Mesodermal cell (in vitro differentiated cells): ENCODE measurements around the gene APOL6.
"Not testable (repeated sequence)": the region's sequence is repeated elsewhere in the genome, so short reads cannot be mapped to it uniquely, and the experiment has no call there.

ENCODE experiments used
- H3K27ac ChIP-seq: 2 replicates; pipeline ENCODE4 v1.7.0; 2013; ENCODE audit warnings: mild to moderate bottlenecking, low read depth, low read length, moderate library complexity; ENCODE audit not compliant: severe bottlenecking
- H3K36me3 ChIP-seq: 2 replicates; pipeline ENCODE4 v1.7.1; 2013; ENCODE audit warnings: mild to moderate bottlenecking, low read length, moderate library complexity; ENCODE audit not compliant: control insufficient read depth, insufficient read depth
- H3K4me1 ChIP-seq: one replicate; pipeline ENCODE4 v1.7.1; 2013; ENCODE audit warnings: mild to moderate bottlenecking, low read length; ENCODE audit not compliant: insufficient read depth, control insufficient read depth, poor library complexity, severe bottlenecking
- H3K4me3 ChIP-seq: 2 replicates; pipeline ENCODE4 v1.7.0; 2013; ENCODE audit warnings: low read length, control low read depth, mild to moderate bottlenecking; ENCODE audit not compliant: insufficient read depth, poor library complexity, severe bottlenecking; ENCODE audit errors: extremely low read depth
- H3K9me3 ChIP-seq: 2 replicates; pipeline ENCODE4 v1.7.1; 2013; ENCODE audit warnings: mild to moderate bottlenecking, low read length, moderate library complexity; ENCODE audit not compliant: control insufficient read depth
- WGBS, 2 experiments: methylation state at CpG; one replicate each; pipeline ENCODE4 v1.1.5; 2013; ENCODE audit warnings: missing lambda C conversion rate in 2 of 2; ENCODE audit not compliant: insufficient coverage in 2 of 2; 5-methylcytosine and 5-hydroxymethylcytosine counted together

Gene APOL6

GRCh38 chr22:35657571-35658312 is 9.5 kb downstream of the APOL6 start:
- Histone ChIP-seq H3K36me3 (no peaks in the 10 kb centered on the region), H3K27ac (no peak overlapping the region), H3K4me1 (no peaks in the 10 kb centered on the region), H3K4me3 (no peak overlapping the region), H3K9me3 (peaks cover 6% of the 10 kb centered on the region)
- 78 to 91% methylated on average over 1 to 3 of the region's 5 CpGs for WGBS, 2 experiments

- Histone ChIP-seq H3K4me3 (no peak overlapping the region), H3K4me1 (no peaks in the 10 kb centered on the region), H3K27ac (no peak overlapping the region), H3K9me3 (peaks cover 12% of the 10 kb centered on the region), H3K36me3 (no peaks in the 10 kb centered on the region)
- 91 to 95% methylated on average over 1 to 2 of the region's 2 CpGs for WGBS, 2 experiments
Observed at GRCh38 chr22:35660291-35661127, 12.3 kb downstream of the APOL6 start.

GRCh38 chr22:35661464-35661863 is 13.2 kb downstream of the APOL6 start:
- H3K9me3 ChIP-seq, result peaks cover 10% of the 10 kb centered on the region
- H3K4me3 ChIP-seq, result no peak overlapping the region
- no peak overlapping the region for H3K27ac ChIP-seq
- H3K4me1 ChIP-seq, result no peaks in the 10 kb centered on the region
- no peaks in the 10 kb centered on the region for H3K36me3 ChIP-seq
- 83% methylated on average over 1 of the region's 2 CpGs; no CpG with 5 or more reads in 1 of the 2 experiments for WGBS, 2 experiments

- H3K36me3 ChIP-seq, result no peaks in the 10 kb centered on the region
- no peak overlapping the region for H3K4me3 ChIP-seq
Observed at GRCh38 chr22:35662914-35663313, 14.7 kb downstream of the APOL6 start.

GRCh38 chr22:35663371-35663770 is 15.1 kb downstream of the APOL6 start:
- Histone ChIP-seq H3K4me3 (no peak overlapping the region), H3K9me3 (peaks cover 22% of the 10 kb centered on the region), H3K27ac (no peak overlapping the region), H3K4me1 (no peaks in the 10 kb centered on the region), H3K36me3 (no peaks in the 10 kb centered on the region)
- WGBS, 2 experiments, result no CpG with 5 or more reads among the region's 3 CpGs

More at GRCh38 chr22:35662914-35663313, 14.7 kb downstream of the APOL6 start:
- 100% methylated on average over 1 of the region's 2 CpGs; no CpG with 5 or more reads in 1 of the 2 experiments for WGBS, 2 experiments
- Histone ChIP-seq H3K27ac (no peak overlapping the region), H3K4me1 (no peaks in the 10 kb centered on the region), H3K9me3 (peaks cover 17% of the 10 kb centered on the region)

GRCh38 chr22:35664955-35665587 is 16.8 kb downstream of the APOL6 start:
- no peaks in the 10 kb centered on the region for H3K4me1 ChIP-seq
- no peaks in the 10 kb centered on the region for H3K36me3 ChIP-seq
- H3K4me3 ChIP-seq, result no peak overlapping the region
- no peak overlapping the region for H3K27ac ChIP-seq
- WGBS, 2 experiments, result 90 to 92% methylated on average over 3 to 4 of the region's 5 CpGs
- peaks cover 22% of the 10 kb centered on the region for H3K9me3 ChIP-seq

- peaks cover 22% of the 10 kb centered on the region for H3K9me3 ChIP-seq
- not testable (repeated sequence) for H3K4me1 ChIP-seq, H3K4me3 ChIP-seq, H3K36me3 ChIP-seq, H3K27ac ChIP-seq
- 73 to 78% methylated on average over 1 of the region's 1 CpG for WGBS, 2 experiments
Observed at GRCh38 chr22:35666699-35667098, 18.5 kb downstream of the APOL6 start.

- Histone ChIP-seq H3K36me3 (no peaks in the 10 kb centered on the region), H3K4me3 (no peak overlapping the region), H3K9me3 (peaks cover 5% of the 10 kb centered on the region), H3K27ac (no peak overlapping the region), H3K4me1 (no peaks in the 10 kb centered on the region)
Observed at GRCh38 chr22:35674335-35674734, 26.1 kb downstream of the APOL6 start.

GRCh38 chr22:35676065-35676464 is 27.8 kb downstream of the APOL6 start:
- WGBS, 2 experiments, result 33 to 89% methylated on average over 1 of the region's 1 CpG
- H3K9me3 ChIP-seq, H3K27ac ChIP-seq, H3K4me1 ChIP-seq, H3K36me3 ChIP-seq, H3K4me3 ChIP-seq: not testable (repeated sequence)

GRCh38 chr22:35677460-35678187 is 29.4 kb downstream of the APOL6 start:
- no peaks in the 10 kb centered on the region for H3K4me1 ChIP-seq
- 93 to 97% methylated on average over 3 to 5 of the region's 7 CpGs for WGBS, 2 experiments
- H3K36me3 ChIP-seq, result no peaks in the 10 kb centered on the region
- no peak overlapping the region for H3K4me3 ChIP-seq
- peaks cover 5% of the 10 kb centered on the region for H3K9me3 ChIP-seq
- no peak overlapping the region for H3K27ac ChIP-seq
